Peyer's patch (tissue), 4 donors: ENCODE results near the gene SEMA3C.

Experiments used
- CTCF ChIP-seq, 6 experiments: fragments of 450-650 bp in 4 of 6; fragments of 200-600 bp in 2 of 6; sonication (generic) in 1 of 6; IDR thresholded peaks; one replicate each; pipeline ENCODE4 v1.5.1; 2017 to 2019; ENCODE audit warnings: antibody characterized with exemption in 6 of 6, mild to moderate bottlenecking in 3 of 6, moderate library complexity in 1 of 6
- POLR2A ChIP-seq, 2 donors: fragments of 450-650 bp; IDR thresholded peaks; one replicate each; pipeline ENCODE4 v1.5.1; 2017; ENCODE audit warnings: antibody characterized with exemption in 2 of 2, mild to moderate bottlenecking in 2 of 2, moderate library complexity in 2 of 2

- TF ChIP-seq CTCF (IDR thresholded peaks at IDR 0.05) (no peak), POLR2A (IDR thresholded peaks at IDR 0.05) (no peak)
Measured at GRCh38 chr7:80794631-80795573, 123.9 kb downstream of the SEMA3C start.
